IPS-18c (cell line): ENCODE measurements around the gene TJP3.

Experiments
- H3K4me3 ChIP-seq: 2 replicates; pipeline ENCODE4 v1.7.0; 2013; ENCODE audit warnings: low read depth, mild to moderate bottlenecking, low read length, moderate library complexity; ENCODE audit not compliant: insufficient read depth
- H3K9me3 ChIP-seq: one replicate; pipeline ENCODE4 v1.6.1; 2013; ENCODE audit warnings: mild to moderate bottlenecking, low read length, moderate library complexity; ENCODE audit not compliant: control insufficient read depth, insufficient read depth

TJP3 gene

GRCh38 chr19:3722443-3723109 lies 14.4 kb downstream of the TJP3 start:
- Histone ChIP-seq H3K9me3 (no peaks in the 10 kb centered on the region), H3K4me3 (peak overlapping the region; percentile 74)

- no peaks in the 10 kb centered on the region for H3K9me3 ChIP-seq
Measured at GRCh38 chr19:3723110-3723488, 14.9 kb downstream of the TJP3 start.

GRCh38 chr19:3723883-3724282 lies 15.7 kb downstream of the TJP3 start:
- no peak overlapping the region for H3K4me3 ChIP-seq
- no peaks in the 10 kb centered on the region for H3K9me3 ChIP-seq

More at GRCh38 chr19:3723110-3723488, 14.9 kb downstream of the TJP3 start:
- H3K4me3 ChIP-seq, result peak overlapping the region; percentile 36; the same call in 1 of the 2 replicates

- no peak overlapping the region for H3K4me3 ChIP-seq
- H3K9me3 ChIP-seq, result peaks cover 2% of the 10 kb centered on the region
Measured at GRCh38 chr19:3725121-3725520, 16.9 kb downstream of the TJP3 start.

GRCh38 chr19:3725640-3726310 lies 17.6 kb downstream of the TJP3 start:
- Histone ChIP-seq H3K4me3 (no peak overlapping the region), H3K9me3 (peaks cover 5% of the 10 kb centered on the region)

- no peak overlapping the region for H3K4me3 ChIP-seq
- peaks cover 5% of the 10 kb centered on the region for H3K9me3 ChIP-seq
Measured at GRCh38 chr19:3730457-3730958, 22.3 kb downstream of the TJP3 start.

- peaks cover 5% of the 10 kb centered on the region for H3K9me3 ChIP-seq
- H3K4me3 ChIP-seq, result no peak overlapping the region
Measured at GRCh38 chr19:3732108-3732507, 23.9 kb downstream of the TJP3 start.

- H3K4me3 ChIP-seq, result no peak overlapping the region
Measured at GRCh38 chr19:3733549-3734309, 25.5 kb downstream of the TJP3 start.

GRCh38 chr19:3734310-3734600 lies 26.1 kb downstream of the TJP3 start:
- Histone ChIP-seq H3K9me3 (peaks cover 3% of the 10 kb centered on the region), H3K4me3 (no peak overlapping the region)

More at GRCh38 chr19:3733549-3734309, 25.5 kb downstream of the TJP3 start:
- H3K9me3 ChIP-seq, result peaks cover 5% of the 10 kb centered on the region

- no peaks in the 10 kb centered on the region for H3K9me3 ChIP-seq
- H3K4me3 ChIP-seq, result no peak overlapping the region
Measured at GRCh38 chr19:3736106-3736724, 28.0 kb downstream of the TJP3 start.

- Histone ChIP-seq H3K4me3 (no peak overlapping the region), H3K9me3 (no peaks in the 10 kb centered on the region)
Measured at GRCh38 chr19:3737487-3738205, 29.5 kb downstream of the TJP3 start.

GRCh38 chr19:3738477-3739220 lies 30.5 kb downstream of the TJP3 start:
- no peak overlapping the region for H3K4me3 ChIP-seq
- no peaks in the 10 kb centered on the region for H3K9me3 ChIP-seq

GRCh38 chr19:3740431-3740830 lies 32.2 kb downstream of the TJP3 start:
- Histone ChIP-seq H3K9me3 (no peaks in the 10 kb centered on the region), H3K4me3 (no peak overlapping the region)

GRCh38 chr19:3743486-3743885 lies 35.3 kb downstream of the TJP3 start:
- H3K4me3 ChIP-seq, result no peak overlapping the region
- no peaks in the 10 kb centered on the region for H3K9me3 ChIP-seq

GRCh38 chr19:3745363-3746045 lies 37.3 kb downstream of the TJP3 start:
- no peak overlapping the region for H3K4me3 ChIP-seq
- no peaks in the 10 kb centered on the region for H3K9me3 ChIP-seq
